ENCODE data around the gene CDKN2A.

The CDKN2A gene

DNA sequence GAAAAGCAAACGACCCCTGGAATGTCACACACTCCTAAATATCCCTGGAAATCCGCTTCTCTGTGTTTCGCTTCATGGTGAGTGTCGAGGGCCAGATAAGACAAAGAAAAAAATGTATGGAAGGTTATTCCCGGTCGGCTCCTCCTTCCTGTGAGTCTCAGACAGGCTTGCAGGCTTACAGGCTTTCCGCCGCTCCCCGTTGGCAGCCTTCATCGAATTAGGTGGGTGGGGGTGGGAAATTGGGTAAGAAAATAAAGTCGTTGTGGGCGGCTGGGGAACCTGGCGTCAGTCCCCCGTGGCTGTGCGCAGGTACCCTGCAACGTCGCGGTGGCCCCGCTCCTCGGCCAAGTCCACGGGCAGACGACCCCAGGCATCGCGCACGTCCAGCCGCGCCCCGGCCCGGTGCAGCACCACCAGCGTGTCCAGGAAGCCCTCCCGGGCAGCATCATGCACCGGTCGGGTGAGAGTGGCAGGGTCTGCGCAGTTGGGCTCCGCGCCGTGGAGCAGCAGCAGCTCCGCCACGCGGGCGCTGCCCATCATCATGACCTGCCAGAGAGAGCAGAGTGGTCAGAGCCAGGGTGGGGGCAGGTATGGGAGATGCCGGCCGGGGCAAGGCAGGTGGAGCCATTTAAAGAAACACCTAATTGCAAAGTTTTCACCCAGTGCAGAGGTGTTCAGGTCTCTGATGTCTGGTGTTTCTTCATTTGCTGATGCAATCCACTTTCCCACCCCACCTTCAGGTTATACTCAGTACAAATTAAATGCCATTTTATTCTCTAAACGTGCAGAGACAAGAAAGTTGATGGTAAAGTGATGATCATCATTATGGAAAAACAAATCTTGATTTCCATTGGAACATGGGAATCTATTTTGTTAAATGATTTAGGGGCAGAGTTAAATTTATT, 11.8 kb upstream of the CDKN2A start:
- DNase-seq = no peak

DNA sequence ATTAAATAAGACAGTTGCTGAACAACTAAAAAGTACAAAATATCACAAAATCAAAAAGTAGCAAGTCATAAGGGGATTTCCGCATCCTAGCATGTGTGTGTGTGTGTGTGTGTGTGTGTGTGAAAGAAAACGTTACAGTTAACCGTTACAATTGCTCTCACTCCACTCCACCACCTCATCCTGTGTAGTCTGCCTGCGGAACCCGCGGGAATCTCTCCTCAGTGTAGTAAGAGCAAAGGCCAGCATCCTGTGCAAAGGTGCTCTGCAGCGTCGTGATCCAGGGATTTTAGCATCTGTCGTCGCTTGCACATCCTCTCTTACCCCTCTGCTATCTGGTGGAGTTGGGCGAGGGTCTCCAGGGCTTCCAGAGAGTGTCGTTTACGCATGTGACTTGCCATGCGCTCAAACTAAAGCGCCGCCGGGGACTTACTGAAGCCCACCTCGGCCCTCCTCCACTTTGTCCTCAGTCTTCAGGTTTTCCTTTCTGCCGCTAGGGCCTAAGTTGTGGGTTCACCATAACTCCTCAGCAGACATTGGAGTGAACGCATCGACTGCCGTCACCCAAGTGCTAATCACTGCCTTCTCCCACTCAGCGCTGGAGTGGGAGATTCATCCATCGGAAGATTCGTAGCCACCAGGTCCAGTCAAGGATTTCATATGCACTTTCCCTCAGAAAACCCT, 11.0 kb upstream of the CDKN2A start:
- no peak for DNase-seq

GRCh38 chr9:22002038-22002437, 7.8 kb upstream of the CDKN2A start:
- no peak for DNase-seq

- DNase-seq = no peak
These were observed 3.8 kb upstream of the CDKN2A start for GRCh38 chr9:21998026-21998425.

GRCh38 chr9:21997480-21997879, 3.3 kb upstream of the CDKN2A start:
- no peak for DNase-seq

DNA sequence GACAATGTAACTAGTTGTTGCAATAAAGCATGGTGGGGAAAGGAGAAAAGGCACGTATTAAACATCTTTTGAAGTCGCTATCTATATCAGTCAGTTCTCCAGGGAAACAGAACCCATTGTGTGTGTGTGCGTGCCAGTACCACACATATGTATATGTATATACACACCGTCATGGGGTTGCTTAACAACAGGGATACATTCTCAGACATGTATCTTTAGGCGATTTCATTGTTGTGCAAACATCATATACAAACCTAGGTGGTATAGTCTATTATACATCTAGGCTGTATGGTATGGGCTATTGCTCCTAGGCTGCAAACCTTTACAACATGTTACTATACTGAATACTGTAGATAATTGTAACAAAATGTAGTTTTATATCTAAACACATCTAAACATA, 2.7 kb upstream of the CDKN2A start:
- DNase-seq = no peak

DNA sequence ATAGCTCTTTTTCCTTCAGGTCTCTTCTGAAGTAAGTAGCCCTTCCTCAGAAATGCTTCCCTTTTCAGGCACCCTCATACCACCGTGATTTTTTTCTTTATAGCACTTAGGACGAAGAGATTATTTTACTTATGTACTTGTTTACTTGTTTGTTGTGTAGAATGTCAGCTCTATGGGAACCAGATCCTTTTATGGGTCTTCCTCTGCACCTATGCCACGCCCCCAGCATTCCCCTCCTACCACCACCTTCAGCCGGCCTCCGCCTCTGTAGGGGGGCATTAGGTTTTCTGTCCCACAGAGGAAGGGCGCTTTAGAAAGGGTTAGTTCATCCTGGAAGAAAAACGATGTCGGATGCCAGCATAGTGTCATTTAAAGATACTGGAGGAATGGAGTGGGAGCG, 2.2 kb upstream of the CDKN2A start:
- peak; percentile 68 for DNase-seq

DNA sequence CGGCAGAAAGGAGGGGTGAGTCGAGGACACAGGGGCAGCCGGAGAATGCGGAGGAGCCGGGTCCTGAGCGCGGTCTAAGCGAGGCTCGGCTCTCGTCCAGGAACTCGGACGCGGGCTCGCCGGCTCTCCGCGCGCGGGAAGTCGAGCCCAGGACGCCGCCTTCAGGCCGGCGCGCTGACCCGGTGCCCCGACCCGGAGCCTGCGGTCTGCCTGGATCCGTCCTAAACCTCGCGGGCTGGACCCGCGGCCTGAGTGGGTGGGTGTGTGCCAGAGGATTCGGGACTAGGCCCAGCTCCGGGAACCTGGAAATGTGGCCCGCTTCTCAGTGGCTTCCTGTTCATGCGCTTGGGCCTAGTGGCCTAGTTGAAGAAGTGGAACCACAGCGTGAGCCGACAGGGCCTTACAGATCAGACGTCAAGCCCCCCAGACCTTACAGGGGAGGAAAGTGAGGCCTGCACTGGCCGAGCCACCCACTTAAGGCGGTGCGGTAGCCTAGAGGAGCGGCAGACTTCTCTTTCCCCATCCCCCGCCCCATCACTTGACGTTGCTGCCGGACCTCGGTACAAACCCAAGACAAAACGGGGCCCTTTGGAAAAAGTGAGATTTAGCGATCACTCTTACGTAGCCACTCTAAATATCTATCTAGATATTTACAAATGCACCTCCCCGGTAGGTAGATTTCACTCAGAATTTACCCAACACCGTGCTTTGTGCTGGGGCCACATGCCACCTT, 1.6 kb upstream of the CDKN2A start:
- DNase-seq = no peak

DNA sequence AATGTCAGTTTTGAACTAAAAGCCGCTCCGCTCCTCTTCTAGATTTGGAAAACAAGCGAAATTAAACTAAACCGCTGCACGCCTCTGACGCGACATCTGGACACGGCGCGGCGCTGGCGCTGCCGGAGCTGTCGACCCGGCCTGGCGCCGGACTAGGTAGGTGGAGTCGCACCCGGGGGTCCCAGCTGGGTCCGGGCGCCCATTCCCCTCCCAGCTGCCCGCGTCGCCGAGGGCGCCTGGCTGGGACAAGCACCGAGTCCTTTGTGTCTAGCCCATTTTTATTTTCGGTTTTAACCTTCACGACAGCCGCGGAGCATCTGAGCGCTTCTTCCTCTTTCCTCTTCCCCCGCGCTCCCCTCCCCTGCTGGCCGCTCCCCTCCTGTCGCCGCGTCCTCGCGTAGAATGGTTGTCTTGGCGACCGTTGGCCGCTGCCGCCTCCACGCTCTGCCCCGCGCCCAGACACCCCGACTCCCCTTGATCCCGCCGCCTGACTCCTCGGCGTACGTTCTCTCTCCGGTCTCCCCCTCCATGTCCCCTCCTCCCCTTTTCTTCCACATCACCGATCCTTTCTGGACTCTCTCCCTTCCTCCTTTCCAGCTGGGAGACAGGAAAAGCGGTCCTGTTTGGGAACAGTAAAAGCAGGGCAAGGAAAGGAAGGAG, 944 bp upstream of the CDKN2A start:
- DNase-seq = peak; percentile 82

GRCh38 chr9:21994556-21995005, 389 bp upstream of the CDKN2A start, which contains the start of gene CDKN2B-AS1:
CDKN2B-AS1 (plus strand) TSS chr9:21994791.
- DNase-seq = peak; percentile 95

DNA sequence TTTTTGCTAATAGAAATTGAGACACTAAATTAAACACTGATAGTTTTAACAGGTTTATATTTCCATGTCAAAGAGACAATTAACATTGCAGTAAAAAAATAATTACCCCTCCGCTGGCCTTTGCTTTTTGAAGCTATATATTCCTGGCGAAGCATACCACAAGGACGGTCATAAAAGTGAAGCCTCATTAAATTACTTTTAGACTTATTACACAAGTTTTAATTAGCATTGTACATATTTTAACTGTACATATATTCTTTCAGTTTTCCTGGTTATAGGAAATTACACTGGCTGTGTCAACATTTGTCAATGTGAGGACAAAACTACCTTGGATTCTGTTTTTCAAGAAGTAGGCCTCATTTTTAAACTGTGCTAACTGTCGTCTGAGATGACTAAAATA, 1.2 kb downstream of the CDKN2A start:
- no peak for DNase-seq

DNA sequence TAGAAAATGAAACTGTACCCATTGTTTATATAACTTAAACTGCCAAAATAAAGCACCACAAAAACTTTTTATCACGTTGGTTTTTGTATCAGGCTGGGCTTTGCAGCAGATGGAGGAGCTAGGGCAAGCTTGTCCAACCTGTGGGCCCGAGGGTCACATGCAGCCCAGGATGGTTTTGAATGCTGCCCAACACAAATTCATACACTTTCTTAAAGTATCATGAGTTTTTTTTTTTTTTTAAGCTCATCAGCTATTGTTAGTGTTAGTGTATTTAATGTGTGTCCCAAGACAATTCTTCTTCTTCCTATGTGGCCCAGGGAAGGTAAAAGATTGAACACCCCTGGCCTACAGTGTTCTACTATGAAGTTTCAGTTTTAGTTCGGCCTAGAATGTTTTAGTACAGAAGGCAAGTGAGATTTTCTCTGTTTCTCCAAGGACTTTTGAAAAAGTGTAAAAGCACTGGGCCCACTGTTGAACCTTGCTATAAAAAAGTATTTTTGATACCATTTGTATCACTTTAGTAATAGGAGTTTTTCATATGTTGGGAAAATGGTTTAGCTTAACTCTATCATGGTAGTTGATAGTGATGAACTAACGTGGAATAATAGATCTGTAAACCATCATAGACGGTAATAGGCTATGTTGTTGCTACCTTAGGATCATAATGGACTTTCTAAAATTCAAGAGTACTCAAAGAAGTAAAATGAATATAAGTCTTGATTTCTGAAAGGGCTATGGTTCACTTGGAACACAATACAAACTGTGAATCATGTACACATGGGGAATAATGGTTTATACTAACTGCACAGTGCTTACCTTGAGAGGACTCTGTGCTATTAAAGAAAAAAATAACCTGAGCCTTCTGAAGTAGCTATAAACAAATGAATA, 2.9 kb downstream of the CDKN2A start:
- DNase-seq = peak; percentile 15

DNA sequence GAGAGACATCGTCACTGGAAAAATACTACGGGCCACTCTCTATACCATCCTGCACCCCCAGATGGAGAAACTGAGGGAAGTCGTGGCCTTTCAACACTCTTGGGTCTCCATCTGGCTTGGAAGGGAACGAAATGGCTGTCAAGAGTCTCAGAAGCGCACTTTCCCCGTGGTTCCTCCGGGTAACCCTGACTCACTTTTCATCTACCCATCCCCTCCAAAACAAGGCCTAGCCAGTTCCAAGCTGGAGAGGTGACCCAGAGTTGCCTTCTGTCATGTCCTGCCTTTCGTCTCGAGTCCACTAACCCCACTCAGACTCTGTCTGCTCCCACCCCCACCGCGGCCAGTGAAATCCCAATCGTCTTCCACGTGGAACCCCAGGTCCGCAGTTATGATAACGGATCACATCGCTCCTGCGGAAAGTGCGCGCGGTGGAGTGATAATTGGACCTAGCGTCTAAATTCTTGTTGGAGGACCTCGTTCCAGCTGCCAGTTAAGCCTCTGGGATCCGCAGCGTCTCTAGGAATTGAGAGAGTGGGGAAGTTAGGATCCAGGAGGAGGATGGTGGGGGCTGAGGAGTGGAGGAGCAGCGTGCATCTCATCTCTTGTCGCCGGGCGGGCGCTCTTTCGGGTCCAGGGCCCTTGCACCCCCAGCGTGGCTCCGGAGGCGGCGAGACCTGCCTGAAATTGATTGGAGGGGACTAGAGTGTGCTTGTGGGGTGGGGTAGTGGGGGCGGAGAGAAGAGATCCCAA, 4.6 kb downstream of the CDKN2A start:
- no peak for DNase-seq

GRCh38 chr9:21988056-21988990, 5.9 kb downstream of the CDKN2A start:
- no peak for DNase-seq

- DNase-seq = no peak
These were observed 8.1 kb downstream of the CDKN2A start for GRCh38 chr9:21985964-21986667.

DNA sequence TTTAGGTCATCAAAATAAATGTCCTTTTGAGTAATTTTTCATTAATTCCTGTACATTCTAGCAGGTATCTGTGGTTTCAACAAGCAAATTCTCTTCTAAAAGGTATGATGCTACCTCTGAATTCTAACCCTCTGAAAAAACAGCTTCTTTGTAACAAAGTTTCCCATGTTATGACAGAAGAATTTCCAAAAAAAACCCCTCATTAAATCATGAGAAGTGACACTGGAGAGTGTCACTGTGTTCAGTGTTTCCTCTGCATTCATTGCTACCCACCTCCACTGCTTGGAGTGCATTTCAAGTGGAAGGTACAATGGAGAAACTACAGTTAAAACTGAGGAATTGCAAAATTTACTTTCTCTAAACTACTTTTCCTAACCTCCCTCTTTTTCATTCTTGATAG, 10.1 kb downstream of the CDKN2A start:
- no peak for DNase-seq

DNA sequence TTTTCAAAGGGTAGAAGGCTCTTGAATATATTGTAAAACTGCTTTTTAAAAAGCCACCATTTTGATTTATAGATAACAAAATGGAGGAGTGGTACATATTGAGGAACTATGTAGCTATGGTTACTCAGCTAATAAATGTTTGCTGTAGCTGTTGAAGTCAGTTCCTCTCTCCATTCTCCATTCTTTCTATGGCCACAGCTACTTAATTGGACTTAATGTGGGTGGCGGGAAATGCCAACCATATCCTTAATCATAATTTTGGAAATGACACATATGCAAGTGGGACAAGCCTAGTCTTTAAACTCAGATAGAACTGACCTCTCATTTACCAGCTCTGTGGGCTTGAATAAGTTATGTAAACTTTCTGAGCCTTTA, 10.6 kb downstream of the CDKN2A start:
- DNase-seq = no peak

GRCh38 chr9:21982861-21983560, 11.2 kb downstream of the CDKN2A start:
- no peak for DNase-seq

DNA sequence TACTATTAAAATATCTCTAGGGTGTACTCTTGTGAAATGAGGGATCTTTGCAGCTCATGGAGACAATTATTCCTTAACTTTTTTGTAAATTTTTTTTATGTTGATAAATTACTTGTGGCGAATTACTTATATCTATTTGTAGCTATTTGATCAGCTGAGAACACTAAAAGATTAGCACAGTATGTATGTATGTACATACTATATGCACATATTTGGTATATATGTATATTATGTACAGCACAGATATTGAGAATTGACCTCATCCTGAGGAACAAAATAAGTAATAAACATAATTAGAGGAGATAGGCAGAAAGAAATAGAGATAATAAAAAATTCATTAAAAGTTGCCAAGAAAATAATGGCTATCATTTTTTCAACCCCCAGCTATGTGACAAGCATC, 11.8 kb downstream of the CDKN2A start:
- no peak for DNase-seq
